HG03378 (cell line): ENCODE data around the gene TM4SF5.
A peak's percentile ranks its signal among the peaks of the same experiment; 100 is the strongest.

ENCODE experiments used
- ATAC-seq: cut with Tn5 transposase; IDR thresholded peaks from one replicate; pipeline ENCODE4 v1.9.1; 2021; ENCODE audit warnings: mild to moderate bottlenecking, moderate library complexity; ENCODE audit not compliant: unreplicated experiment

The TM4SF5 gene

DNA sequence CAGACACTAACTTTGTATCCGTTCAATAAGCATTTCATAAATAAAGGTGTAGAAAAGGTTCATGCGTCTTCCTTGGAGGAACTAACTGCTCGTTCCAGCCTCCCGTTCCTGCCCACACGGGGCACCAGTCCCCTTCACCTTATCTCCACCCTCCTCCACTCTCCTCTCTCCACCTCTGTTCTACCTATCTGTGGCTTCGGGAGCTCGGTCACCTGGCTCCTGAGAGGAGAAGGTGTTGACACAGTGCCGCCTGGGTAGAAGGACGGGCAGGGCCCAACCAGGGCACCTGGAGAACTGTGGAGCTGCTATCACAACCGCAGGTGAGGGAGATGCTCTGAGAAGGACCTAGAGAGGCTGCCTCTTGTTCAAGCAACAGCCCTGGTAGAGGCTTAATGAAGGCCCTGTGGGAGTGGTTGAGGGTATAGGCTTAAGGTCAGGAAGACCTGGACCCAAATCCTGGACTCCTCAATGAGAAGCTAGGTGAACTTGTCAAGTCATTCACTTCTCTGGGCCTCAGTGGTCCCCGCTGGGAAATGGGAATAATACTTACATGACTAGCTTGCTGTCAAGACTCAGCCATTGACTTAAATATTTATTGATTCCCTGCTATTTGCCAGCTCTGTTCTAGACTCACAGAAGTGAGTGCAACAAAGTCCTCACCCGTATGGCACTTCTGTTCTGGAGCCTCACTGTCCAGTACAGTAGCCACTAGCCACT lies 51.8 kb downstream of the TM4SF5 start:
- no peak for ATAC-seq

DNA sequence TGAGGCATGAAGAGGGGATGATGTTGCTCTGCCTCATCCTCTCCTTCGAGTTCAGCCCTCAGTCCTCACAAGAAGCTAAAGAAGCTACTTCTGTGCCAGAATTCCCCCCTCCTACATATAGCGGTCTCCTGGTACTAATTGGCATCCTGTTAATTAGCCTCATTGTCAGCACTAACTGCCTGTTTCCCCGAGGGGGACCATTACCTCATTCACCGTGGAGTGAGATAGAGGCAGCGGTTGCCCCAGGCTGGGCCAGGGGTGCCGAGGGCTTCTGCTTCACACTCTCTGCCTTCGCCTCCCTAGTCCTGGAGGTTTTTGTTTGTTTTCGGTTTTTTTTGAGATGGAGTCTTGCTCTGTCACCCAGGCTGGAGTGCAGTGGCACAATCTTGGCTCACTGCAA lies 55.7 kb downstream of the TM4SF5 start:
- ATAC-seq, result no peak

DNA sequence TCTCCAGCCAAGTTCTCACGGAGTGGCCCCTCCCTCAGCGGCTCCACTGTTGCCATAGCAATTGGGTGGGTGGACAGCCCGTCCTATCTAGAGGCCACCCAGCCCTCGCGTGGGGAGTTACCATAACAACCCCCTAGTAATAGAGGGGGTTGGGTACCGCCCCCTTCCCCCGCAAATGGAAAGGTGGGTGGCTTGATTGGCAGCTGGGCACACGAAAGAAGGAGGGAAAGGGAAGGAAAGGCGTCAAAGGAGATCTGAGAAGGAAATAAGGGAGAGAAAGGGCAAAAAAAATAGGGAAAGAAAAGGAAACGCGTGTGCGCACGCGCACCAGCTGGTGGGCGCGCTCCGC lies 61.1 kb downstream of the TM4SF5 start:
- ATAC-seq, result peak; percentile 22
